H9 (cell line): ENCODE data around the gene ZNF407. TPM values are rescaled to one million over a fixed set of nuclear protein-coding genes. Genes with fewer than 3 reads are reported as not detected.

Experiments
- DNase-seq: peaks from one replicate; pipeline ENCODE4 v3.0.0-alpha.2; 2017
- H2AFZ ChIP-seq: one replicate; pipeline ENCODE4 v1.6.1; 2013; ENCODE audit warnings: mild to moderate bottlenecking, low read length, control low read depth, moderate library complexity
- H2AK5ac ChIP-seq: 2 replicates; pipeline ENCODE4 v1.6.1; 2013; ENCODE audit warnings: low read length, control low read depth, mixed read lengths; ENCODE audit not compliant: insufficient read length
- H2BK120ac ChIP-seq: one replicate; pipeline ENCODE4 v1.6.1; 2013; ENCODE audit warnings: low read depth, mild to moderate bottlenecking, low read length, control low read depth, inconsistent platforms; ENCODE audit not compliant: poor library complexity, severe bottlenecking
- H2BK12ac ChIP-seq: 2 replicates; pipeline ENCODE4 v1.6.1; 2013; ENCODE audit warnings: low read length, control low read depth, mixed read lengths, low read depth; ENCODE audit not compliant: insufficient read length
- H2BK15ac ChIP-seq: 2 replicates; pipeline ENCODE4 v1.6.1; 2013; ENCODE audit warnings: low read depth, low read length, control low read depth
- H2BK20ac ChIP-seq: one replicate; pipeline ENCODE4 v1.6.1; 2013; ENCODE audit warnings: low read depth, mild to moderate bottlenecking, low read length, control low read depth, inconsistent platforms; ENCODE audit not compliant: poor library complexity, severe bottlenecking
- H2BK5ac ChIP-seq: 2 replicates; pipeline ENCODE4 v1.6.1; 2013; ENCODE audit warnings: low read length, control low read depth, mixed read lengths; ENCODE audit not compliant: insufficient read length
- H3K14ac ChIP-seq: 2 replicates; pipeline ENCODE4 v1.6.1; 2013; ENCODE audit warnings: low read length, control low read depth; ENCODE audit not compliant: insufficient read depth
- H3K18ac ChIP-seq: 2 replicates; pipeline ENCODE4 v1.6.1; 2013; ENCODE audit warnings: low read depth, mild to moderate bottlenecking, mixed read lengths, low read length, control low read depth; ENCODE audit not compliant: insufficient read length
- H3K23ac ChIP-seq: 2 replicates; pipeline ENCODE4 v1.6.1; 2013; ENCODE audit warnings: low read length, control low read depth, mixed read lengths, low read depth; ENCODE audit not compliant: insufficient read length
- H3K23me2 ChIP-seq: 2 replicates; pipeline ENCODE4 v1.6.1; 2013; ENCODE audit warnings: low read depth, mild to moderate bottlenecking, mixed read lengths, low read length, control low read depth; ENCODE audit not compliant: insufficient read length, poor library complexity, severe bottlenecking
- H3K27ac ChIP-seq: 2 replicates; pipeline ENCODE4 v1.5.1; 2013; ENCODE audit warnings: low read length, control low read depth, mixed read lengths, low read depth; ENCODE audit not compliant: insufficient read length
- H3K27me3 ChIP-seq: 2 replicates; pipeline ENCODE4 v1.6.1; 2013; ENCODE audit warnings: low read length, control low read depth, inconsistent platforms; ENCODE audit not compliant: insufficient read depth
- H3K4ac ChIP-seq: 2 replicates; pipeline ENCODE4 v1.6.1; 2013; ENCODE audit warnings: low read depth, mild to moderate bottlenecking, control low read depth, inconsistent platforms, low read length, moderate library complexity
- H3K4me1 ChIP-seq: 2 replicates; pipeline ENCODE4 v1.6.1; 2013; ENCODE audit warnings: low read length, control low read depth, inconsistent platforms; ENCODE audit not compliant: insufficient read depth
- H3K4me2 ChIP-seq: 2 replicates; pipeline ENCODE4 v1.6.1; 2013; ENCODE audit warnings: low read length, control low read depth, mixed read lengths; ENCODE audit not compliant: insufficient read length, insufficient read depth
- H3K56ac ChIP-seq: 2 replicates; pipeline ENCODE4 v1.6.1; 2013; ENCODE audit warnings: low read depth, mild to moderate bottlenecking, mixed read lengths, low read length, control low read depth; ENCODE audit not compliant: insufficient read length
- H3K79me1 ChIP-seq: 2 replicates; pipeline ENCODE4 v1.6.1; 2013; ENCODE audit warnings: low read depth, mild to moderate bottlenecking, moderate library complexity, low read length, control low read depth, inconsistent platforms; ENCODE audit not compliant: insufficient read depth, poor library complexity, severe bottlenecking
- H3K79me2 ChIP-seq: 2 replicates; pipeline ENCODE4 v1.6.1; 2013; ENCODE audit warnings: low read length, control low read depth, inconsistent platforms; ENCODE audit not compliant: insufficient read depth
- H3K9ac ChIP-seq: 2 replicates; pipeline ENCODE4 v1.6.1; 2013; ENCODE audit warnings: low read length, control low read depth, mixed read lengths; ENCODE audit not compliant: insufficient read length; ENCODE audit errors: extremely low read depth
- H3K9me3 ChIP-seq: one replicate; pipeline ENCODE4 v1.6.1; 2013; ENCODE audit warnings: low read depth, low read length, inconsistent platforms; ENCODE audit not compliant: control insufficient read depth
- H3T11ph ChIP-seq: one replicate; pipeline ENCODE4 v1.6.1; 2013; ENCODE audit warnings: mild to moderate bottlenecking, low read length, control low read depth, inconsistent platforms
- H4K20me1 ChIP-seq: one replicate; pipeline ENCODE4 v1.6.1; 2013; ENCODE audit not compliant: control insufficient read depth, insufficient read length, insufficient read depth
- H4K5ac ChIP-seq: 2 replicates; pipeline ENCODE4 v1.6.1; 2013; ENCODE audit warnings: low read depth, mild to moderate bottlenecking, mixed read lengths, low read length, control low read depth; ENCODE audit not compliant: insufficient read length
- H4K8ac ChIP-seq: replicated peaks from 2 replicates; pipeline ENCODE4 v1.6.1; 2013; ENCODE audit warnings: low read length, control low read depth, mixed read lengths, low read depth; ENCODE audit not compliant: insufficient read length
- H4K91ac ChIP-seq: 2 replicates; pipeline ENCODE4 v1.6.1; 2013; ENCODE audit warnings: low read depth, mild to moderate bottlenecking, moderate library complexity, mixed read lengths, low read length, control low read depth; ENCODE audit not compliant: insufficient read length
- H3K27ac Mint-ChIP-seq, 3 experiments: 2 replicates in 2 of 3; 3 replicates in 1 of 3; pipeline ENCODE4 v1.8.0; 2020 to 2021; ENCODE audit warnings: mixed read lengths in 3 of 3, mild to moderate bottlenecking in 1 of 3, moderate library complexity in 1 of 3
- H3K27me3 Mint-ChIP-seq: 2 replicates; pipeline ENCODE4 v1.8.0; 2021; ENCODE audit warnings: low read depth, mild to moderate bottlenecking, moderate library complexity, mixed read lengths
- H3K36me3 Mint-ChIP-seq, 3 experiments: 2 replicates in 2 of 3; 3 replicates in 1 of 3; pipeline ENCODE4 v1.8.0; 2020 to 2021; ENCODE audit warnings: low read depth in 3 of 3, mixed read lengths in 3 of 3; ENCODE audit not compliant: insufficient read depth in 1 of 3
- H3K4me1 Mint-ChIP-seq, 2 experiments: 2 replicates each; pipeline ENCODE4 v1.8.0; 2020; ENCODE audit warnings: mixed read lengths in 2 of 2
- H3K4me3 Mint-ChIP-seq, 2 experiments: 2 replicates in 1 of 2; 3 replicates in 1 of 2; pipeline ENCODE4 v1.8.0; 2020 to 2021; ENCODE audit warnings: mild to moderate bottlenecking in 2 of 2, mixed read lengths in 2 of 2, moderate library complexity in 1 of 2
- H3K9me3 Mint-ChIP-seq, 2 experiments: 2 replicates in 1 of 2; 3 replicates in 1 of 2; pipeline ENCODE4 v1.8.0; 2020; ENCODE audit warnings: mild to moderate bottlenecking in 2 of 2, mixed read lengths in 2 of 2, moderate library complexity in 1 of 2
- WGBS: extraction: QIAGEN DNeasy Blood & Tissue Kit; methylation state at CpG from one replicate; pipeline ENCODE4 v1.1.7; 2013; ENCODE audit warnings: missing lambda C conversion rate, low lambda C conversion rate, mixed read lengths; ENCODE audit not compliant: insufficient read length; ENCODE audit errors: extremely low coverage; 5-methylcytosine and 5-hydroxymethylcytosine counted together
- total RNA-seq: library from RNA; stranded (reverse); gene quantifications from 2 replicates; pipeline ENCODE4 v1.2.1, GENCODE V29; 2021
- TF ChIP-seq, protein P1 (sequence below): fragments of 200-600 bp; sonication (generic); conservative IDR thresholded peaks from 3 replicates; pipeline ENCODE4 v1.8.0; 2021; ENCODE audit warnings: antibody characterized with exemption, mild to moderate bottlenecking

The ZNF407 gene
- total RNA-seq, 1 experiment from 2014 or later = 8.7 TPM

DNA sequence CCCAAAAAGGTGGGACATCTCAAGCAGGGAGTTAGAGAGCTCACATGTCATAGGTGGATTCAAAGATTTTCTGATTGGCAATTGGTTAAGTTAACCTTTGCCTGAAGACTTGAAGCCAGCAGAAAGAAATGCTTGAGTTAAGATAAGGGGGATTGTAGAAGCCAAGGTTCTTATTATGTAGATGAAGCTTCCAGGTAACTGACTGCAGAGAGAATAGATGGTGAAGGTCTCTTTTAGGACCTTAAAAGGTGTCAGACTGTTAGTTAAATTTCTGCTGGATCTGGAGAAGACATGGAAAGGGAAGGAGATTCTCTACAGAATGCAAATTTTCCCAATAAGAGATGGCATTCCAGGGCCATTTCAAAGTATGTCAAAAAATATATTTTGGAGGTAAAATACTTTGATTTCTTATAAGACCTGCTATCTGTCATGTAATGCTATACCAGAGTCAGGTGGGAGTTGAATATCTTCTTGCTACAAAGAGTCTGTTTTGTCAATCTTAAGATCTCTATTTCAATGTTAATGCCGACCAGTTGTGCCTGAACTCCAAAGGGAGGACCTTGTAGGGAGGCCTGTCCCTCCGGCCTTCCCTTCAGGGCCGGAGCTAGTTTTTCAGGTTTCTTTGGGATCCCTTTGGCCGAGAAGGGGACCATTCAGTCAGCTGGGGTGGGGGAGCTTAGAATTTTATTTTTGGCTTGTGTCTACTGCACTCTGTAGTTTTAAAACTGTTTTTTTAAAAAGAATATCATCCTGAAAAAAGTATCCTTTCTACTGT is 330.7 kb downstream of the ZNF407 start:
- no peak overlapping the region for H2BK15ac ChIP-seq
- H3K4me1 ChIP-seq = peaks cover 3% of the 10 kb centered on the region; the same call in 1 of the 2 replicates
- H2BK20ac ChIP-seq = no peak overlapping the region
- H3K9me3 ChIP-seq = no peaks in the 10 kb centered on the region
- no peak overlapping the region for H3K4me3 Mint-ChIP-seq
- no peak overlapping the region for H3K23ac ChIP-seq
- H3K27me3 Mint-ChIP-seq = no peaks in the 10 kb centered on the region
- no CpG with 5 or more reads among the region's 4 CpGs for WGBS
- H3K36me3 Mint-ChIP-seq = peaks cover 0 to 3% (median 0%) of the 10 kb centered on the region in 3 experiments; a peak in 2 of 7 replicates
- no peak overlapping the region for H3K14ac ChIP-seq
- no peaks in the 10 kb centered on the region for H3K27me3 ChIP-seq
- H2BK5ac ChIP-seq = no peak overlapping the region
- no peak overlapping the region for H3K18ac ChIP-seq
- peaks cover 29 to 33% of the 10 kb centered on the region in 2 experiments for H3K4me1 Mint-ChIP-seq
- no peak overlapping the region for H4K8ac ChIP-seq
- no peak overlapping the region for H2AK5ac ChIP-seq
- H3K79me1 ChIP-seq = no peaks in the 10 kb centered on the region
- H2AFZ ChIP-seq = no peak overlapping the region
- H3K79me2 ChIP-seq = no peaks in the 10 kb centered on the region
- H3K27ac Mint-ChIP-seq = peak overlapping the region in 2 of 3 experiments; percentile 66 to 76; a peak in 3 of 7 replicates
- no peak overlapping the region for H3K4me2 ChIP-seq
- no peak overlapping the region for H3K56ac ChIP-seq
- TF ChIP-seq, protein P1, sequence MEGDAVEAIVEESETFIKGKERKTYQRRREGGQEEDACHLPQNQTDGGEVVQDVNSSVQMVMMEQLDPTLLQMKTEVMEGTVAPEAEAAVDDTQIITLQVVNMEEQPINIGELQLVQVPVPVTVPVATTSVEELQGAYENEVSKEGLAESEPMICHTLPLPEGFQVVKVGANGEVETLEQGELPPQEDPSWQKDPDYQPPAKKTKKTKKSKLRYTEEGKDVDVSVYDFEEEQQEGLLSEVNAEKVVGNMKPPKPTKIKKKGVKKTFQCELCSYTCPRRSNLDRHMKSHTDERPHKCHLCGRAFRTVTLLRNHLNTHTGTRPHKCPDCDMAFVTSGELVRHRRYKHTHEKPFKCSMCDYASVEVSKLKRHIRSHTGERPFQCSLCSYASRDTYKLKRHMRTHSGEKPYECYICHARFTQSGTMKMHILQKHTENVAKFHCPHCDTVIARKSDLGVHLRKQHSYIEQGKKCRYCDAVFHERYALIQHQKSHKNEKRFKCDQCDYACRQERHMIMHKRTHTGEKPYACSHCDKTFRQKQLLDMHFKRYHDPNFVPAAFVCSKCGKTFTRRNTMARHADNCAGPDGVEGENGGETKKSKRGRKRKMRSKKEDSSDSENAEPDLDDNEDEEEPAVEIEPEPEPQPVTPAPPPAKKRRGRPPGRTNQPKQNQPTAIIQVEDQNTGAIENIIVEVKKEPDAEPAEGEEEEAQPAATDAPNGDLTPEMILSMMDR = no peak
- no peak overlapping the region for H3K27ac ChIP-seq
- DNase-seq = no peak
- H3K4ac ChIP-seq = no peak overlapping the region
- no peaks in the 10 kb centered on the region for H4K20me1 ChIP-seq
- H3K9ac ChIP-seq = no peak overlapping the region
- no peak overlapping the region for H4K5ac ChIP-seq
- no peak overlapping the region for H2BK12ac ChIP-seq
- no peaks in the 10 kb centered on the region for H3K9me3 Mint-ChIP-seq
- H3K23me2 ChIP-seq = no peaks in the 10 kb centered on the region
- no peak overlapping the region for H3T11ph ChIP-seq
- no peak overlapping the region for H4K91ac ChIP-seq
- no peak overlapping the region for H2BK120ac ChIP-seq
